WTC11 (cell line): Measurements from ENCODE around the gene CLEC16A.

Experiments
- CTCF ChIP-seq: fragments of 200-600 bp; IDR thresholded peaks from 2 replicates; pipeline ENCODE4 v1.8.0; 2022; ENCODE audit warnings: antibody characterized with exemption
- SP1 ChIP-seq: sonication (generic); formaldehyde crosslinking; conservative IDR thresholded peaks from 2 replicates; pipeline ENCODE4 v1.8.1; 2022; ENCODE audit warnings: missing genetic modification reagents
- USF1 ChIP-seq: sonication (generic); formaldehyde crosslinking; IDR thresholded peaks from 2 replicates; pipeline ENCODE4 v1.8.0; 2022; ENCODE audit warnings: mild to moderate bottlenecking, missing genetic modification reagents

GRCh38 chr16:10932959-10933710 is 11.2 kb upstream of the CLEC16A start:
- TF ChIP-seq USF1 (CRISPR knock-in tag) (no peak), CTCF (no peak), SP1 (CRISPR knock-in tag) (no peak)
